NCI-H187 treated with DMSO at 0.1 percent for 48 hours (cell line): Measurements from ENCODE around the gene FBP1.
"Not testable (repeated sequence)": the region's sequence is repeated elsewhere in the genome, so short reads cannot be mapped to it uniquely, and the experiment has no call there.

Experiments used
- DNase-seq: peaks from one replicate; lab custom pipeline; 2025; lab: John Stamatoyannopoulos, UW

The FBP1 gene

DNA sequence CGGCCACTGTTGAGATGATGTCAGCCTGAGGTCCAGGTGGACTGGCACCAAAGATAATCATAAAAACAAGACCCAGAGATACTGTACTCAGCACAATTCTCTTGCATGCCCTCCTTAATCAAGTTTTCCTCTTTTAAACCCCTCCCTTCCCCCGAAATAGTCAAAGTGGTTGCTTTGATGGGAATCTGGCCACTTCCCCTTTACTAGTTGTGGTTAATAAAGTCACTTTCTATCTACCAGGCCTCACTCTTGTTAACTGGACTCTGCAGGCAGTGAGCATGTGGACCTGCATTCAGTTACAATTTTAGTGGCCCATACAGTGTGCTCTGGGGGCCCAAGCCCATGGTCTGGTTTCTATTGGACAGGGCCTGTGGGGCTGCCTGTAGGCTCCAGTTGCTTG is 63.2 kb downstream of the FBP1 start:
- DNase-seq: no peak

DNA sequence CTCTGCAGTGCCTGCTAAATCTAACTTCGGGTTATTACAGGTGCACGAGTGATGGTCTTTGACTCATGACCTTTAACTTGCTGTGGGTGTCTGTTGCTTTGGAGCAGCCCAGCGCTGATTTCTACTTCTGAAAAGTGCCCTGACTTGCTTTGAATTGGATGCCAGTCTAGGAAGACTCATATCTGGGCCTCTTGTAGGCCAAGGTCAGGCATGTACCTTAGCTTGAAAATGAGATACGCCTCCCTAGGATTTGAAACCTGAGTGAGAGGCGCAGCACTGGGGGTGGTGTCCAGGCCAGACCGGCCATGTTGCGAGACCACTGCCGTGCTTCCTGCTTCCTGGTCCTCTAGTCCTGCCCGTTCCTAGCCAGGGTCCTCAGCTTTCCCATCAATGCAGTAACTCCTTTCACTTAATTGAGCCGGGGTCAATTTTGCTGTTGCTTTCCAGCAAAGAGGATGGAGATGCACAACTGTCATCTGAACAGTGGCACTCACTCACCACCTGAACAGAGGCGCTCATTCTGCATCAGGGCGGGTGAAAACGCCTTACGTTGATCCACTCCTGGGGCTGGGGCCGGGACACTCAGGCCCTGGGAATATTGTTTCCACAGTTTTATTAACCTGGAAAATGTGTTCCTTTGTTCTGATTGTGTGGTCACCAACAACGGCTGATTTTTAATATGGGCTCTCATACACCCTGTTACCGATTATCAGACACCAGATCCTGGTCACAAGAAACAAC is 70.2 kb downstream of the FBP1 start:
- no peak for DNase-seq

DNA sequence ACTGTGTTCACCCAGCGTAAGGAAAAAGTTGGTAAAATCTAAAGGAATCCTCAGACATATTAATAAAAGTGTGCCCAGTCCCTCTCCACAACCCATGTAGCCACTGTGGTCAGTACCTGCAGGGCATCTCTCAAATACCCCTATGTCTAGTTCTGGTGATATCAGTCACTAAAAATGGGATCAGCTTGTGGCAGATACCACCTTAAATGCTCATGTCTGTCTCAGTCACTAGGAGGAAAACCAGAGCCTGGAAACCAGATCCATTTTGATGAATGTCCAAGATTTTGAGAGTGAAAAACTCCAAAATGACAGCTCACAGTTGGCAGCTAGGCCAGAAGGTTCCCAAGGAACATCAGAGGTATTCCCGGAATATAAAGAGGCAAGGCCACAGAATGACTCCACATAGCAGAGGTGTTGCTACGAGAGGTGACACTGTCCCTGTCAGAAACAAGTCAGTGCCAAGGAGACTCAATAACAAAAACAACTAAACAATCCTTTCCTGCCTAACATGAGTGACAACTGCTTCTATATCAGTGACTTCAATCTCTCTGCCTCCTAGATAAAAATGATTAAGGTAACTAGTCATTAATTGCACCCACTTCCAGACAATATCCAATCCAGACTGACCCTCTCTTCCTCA is 70.9 kb downstream of the FBP1 start:
- DNase-seq: no peak

DNA sequence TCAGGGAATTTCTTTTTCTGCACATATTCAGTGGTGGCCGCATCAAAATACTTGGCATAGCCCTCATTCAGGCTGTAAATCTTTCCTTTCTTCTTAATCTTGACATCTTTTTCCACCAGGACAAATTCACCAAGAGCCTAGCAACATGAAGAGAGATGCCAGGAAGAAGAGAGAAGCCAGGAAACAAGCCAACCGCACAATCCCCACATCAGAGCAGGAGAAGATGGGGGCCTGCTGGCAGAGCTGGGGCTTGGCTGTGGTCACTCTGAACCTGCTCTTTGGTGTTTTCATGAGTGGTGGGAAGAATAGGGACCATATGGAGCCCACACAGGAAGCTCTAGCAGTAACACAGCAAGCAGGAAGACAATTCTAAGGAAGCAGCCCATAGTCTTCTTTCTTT is 72.0 kb downstream of the FBP1 start:
- no peak for DNase-seq

DNA sequence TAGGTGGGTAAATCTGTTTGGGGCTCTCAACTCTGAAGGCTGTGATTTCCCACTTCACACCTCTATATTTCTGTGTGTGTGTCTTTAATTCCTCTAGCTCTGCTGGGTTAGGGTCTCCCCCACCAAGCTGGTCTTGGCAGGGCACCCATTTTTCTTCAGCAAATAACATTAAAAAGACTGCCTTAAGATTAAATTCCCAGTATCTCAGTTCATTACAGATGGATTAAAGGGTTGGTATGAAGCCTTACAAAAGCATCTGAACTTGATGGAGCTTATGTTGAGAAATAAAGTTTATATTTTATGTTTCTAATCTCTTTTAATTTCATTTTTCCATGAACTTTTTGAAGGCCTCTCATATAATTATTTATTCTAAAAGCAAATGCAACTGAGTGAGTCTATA is 72.8 kb downstream of the FBP1 start:
- DNase-seq: no peak

DNA sequence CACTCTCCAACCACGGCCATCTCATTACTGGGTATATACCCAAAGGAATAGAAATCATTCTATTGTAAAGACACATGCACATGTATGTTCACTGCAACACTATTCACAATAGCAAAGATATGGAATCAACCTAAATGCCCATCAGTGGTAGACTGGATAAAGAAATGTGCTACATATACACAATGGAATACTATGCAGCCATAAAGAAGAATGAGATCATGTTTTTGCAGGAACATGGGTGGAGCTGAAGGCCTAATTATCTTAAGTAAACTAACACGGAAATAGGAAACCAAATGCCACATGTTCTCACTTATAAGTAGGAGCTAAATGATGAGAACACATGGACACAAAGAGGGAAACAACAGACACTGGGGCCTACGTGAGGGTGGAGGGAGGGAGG is 75.0 kb downstream of the FBP1 start:
- not testable (repeated sequence) for DNase-seq

DNA sequence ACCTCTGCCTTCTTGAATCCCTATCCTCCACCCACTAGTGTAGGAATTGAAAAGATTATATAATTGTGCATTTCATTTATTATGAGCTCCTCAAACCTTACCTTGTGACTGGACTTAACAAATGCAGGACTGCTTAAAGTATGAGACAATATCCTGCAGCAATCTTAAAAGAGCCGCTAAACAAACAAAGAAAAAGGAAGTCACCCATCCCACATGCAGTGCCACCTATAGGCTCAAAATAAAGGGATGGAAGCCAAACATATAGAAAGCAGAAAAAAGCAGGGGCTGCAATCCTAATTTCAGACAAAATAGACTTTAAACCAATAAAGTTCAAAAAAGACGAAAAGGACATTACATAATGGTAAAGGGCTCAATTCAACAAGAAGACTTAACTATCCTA is 75.8 kb downstream of the FBP1 start:
- DNase-seq: no peak

DNA sequence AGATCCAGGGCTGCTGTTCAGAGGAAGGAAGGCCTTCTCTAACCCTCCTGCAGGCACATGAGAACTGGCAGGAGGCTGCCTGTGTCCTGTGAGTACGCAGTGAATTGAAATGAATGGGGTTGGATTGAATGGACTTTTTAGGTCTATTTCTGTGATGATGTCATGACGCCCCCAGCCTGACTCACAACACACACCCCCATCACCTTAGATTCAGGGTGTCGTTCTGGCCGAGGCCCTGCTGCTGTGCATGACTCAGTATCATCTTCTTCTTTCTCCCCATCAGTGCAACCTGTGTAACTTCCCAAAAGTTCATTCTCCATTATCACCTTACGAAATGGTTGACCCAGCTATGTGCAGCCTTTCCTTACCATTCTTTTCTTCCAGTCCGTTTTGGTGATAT is 79.1 kb downstream of the FBP1 start:
- DNase-seq: no peak

GRCh38 chr9:94557376-94557775 is 81.9 kb downstream of the FBP1 start:
- DNase-seq: no peak

GRCh38 chr9:94554439-94555331 is 84.6 kb downstream of the FBP1 start, which contains the start of gene PCAT7:
Gene PCAT7 (plus strand): TSS chr9:94555083.
- peak; percentile 13 for DNase-seq

DNA sequence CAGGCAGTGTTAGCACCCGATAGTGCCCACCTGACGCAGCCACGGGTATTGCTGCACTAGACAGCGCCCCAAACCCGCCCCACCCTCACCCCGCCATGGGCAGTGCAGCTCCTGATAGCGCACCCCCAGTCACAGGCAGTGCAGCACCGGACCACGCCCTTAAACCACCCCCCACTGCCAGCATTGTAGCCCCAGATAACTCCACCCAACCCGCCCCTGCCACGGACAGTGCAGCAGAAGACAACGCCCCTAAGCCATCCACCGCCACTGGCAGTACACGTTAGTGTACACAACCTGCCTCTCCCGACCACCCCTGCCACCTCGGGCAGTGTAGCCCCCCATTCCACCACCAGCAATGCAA is 85.3 kb downstream of the FBP1 start:
- no peak for DNase-seq
